ENCODE measurements around the gene TTLL9. TPM values are rescaled to one million over a fixed set of nuclear protein-coding genes. Genes with fewer than 3 reads are reported as not detected.

Gene TTLL9
- total RNA-seq, 1 experiment from 2014 or later: not detected

DNA sequence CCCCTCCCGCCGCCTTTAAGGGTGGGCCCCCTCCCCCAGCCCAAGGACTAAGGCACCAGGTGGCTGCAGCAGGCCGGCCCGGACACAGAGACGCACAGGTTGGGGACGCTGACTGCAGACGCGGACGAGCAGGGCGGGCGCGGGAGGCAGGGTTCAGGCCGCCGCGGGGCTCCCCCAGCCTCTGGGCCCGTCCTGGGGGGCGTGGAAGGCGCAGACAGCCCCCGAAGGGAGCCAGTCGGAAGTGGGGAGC, 9.4 kb upstream of the TTLL9 start:
- no peak for DNase-seq (ENCODE audit: low spot score)
- Histone ChIP-seq H3K36me3 (ENCODE audit: insufficient read depth, low read length, poor library complexity, severe bottlenecking) (no peaks in the 10 kb centered on the region), H3K4me1 (ENCODE audit: insufficient read depth, low read length, poor library complexity, severe bottlenecking) (peaks cover 4% of the 10 kb centered on the region), H3K27ac (ENCODE audit: low read depth, low read length, poor library complexity, severe bottlenecking) (no peak overlapping the region), H3K27me3 (replicated peaks; ENCODE audit: insufficient read depth, low read depth, low read length, poor library complexity) (peaks cover 47% of the 10 kb centered on the region), H3K4me3 (ENCODE audit: low read depth, low read length, poor library complexity, severe bottlenecking) (peak overlapping the region; percentile 52), H3K9me3 (ENCODE audit: low read depth, low read length, poor library complexity, severe bottlenecking) (no peaks in the 10 kb centered on the region)
- intact Hi-C loops (cut with micrococcal nuclease; ENCODE audit: unreplicated experiment): no loop called here
- TF ChIP-seq, protein P1, sequence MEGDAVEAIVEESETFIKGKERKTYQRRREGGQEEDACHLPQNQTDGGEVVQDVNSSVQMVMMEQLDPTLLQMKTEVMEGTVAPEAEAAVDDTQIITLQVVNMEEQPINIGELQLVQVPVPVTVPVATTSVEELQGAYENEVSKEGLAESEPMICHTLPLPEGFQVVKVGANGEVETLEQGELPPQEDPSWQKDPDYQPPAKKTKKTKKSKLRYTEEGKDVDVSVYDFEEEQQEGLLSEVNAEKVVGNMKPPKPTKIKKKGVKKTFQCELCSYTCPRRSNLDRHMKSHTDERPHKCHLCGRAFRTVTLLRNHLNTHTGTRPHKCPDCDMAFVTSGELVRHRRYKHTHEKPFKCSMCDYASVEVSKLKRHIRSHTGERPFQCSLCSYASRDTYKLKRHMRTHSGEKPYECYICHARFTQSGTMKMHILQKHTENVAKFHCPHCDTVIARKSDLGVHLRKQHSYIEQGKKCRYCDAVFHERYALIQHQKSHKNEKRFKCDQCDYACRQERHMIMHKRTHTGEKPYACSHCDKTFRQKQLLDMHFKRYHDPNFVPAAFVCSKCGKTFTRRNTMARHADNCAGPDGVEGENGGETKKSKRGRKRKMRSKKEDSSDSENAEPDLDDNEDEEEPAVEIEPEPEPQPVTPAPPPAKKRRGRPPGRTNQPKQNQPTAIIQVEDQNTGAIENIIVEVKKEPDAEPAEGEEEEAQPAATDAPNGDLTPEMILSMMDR (conservative IDR thresholded peaks at IDR 0.05; ENCODE audit: low read depth, low read length): no peak
- peak; percentile 49 for TF ChIP-seq EZH2 (IDR thresholded peaks at IDR 0.05; ENCODE audit: borderline replicate concordance, low read depth, low read length, poor library complexity, severe bottlenecking)
- ChIA-PET CTCF (no interaction called here), POLR2A (ENCODE audit: low non-redundant PET) (no interaction called here)
- BruUV-seq (replicated peaks): no TSS peak

DNA sequence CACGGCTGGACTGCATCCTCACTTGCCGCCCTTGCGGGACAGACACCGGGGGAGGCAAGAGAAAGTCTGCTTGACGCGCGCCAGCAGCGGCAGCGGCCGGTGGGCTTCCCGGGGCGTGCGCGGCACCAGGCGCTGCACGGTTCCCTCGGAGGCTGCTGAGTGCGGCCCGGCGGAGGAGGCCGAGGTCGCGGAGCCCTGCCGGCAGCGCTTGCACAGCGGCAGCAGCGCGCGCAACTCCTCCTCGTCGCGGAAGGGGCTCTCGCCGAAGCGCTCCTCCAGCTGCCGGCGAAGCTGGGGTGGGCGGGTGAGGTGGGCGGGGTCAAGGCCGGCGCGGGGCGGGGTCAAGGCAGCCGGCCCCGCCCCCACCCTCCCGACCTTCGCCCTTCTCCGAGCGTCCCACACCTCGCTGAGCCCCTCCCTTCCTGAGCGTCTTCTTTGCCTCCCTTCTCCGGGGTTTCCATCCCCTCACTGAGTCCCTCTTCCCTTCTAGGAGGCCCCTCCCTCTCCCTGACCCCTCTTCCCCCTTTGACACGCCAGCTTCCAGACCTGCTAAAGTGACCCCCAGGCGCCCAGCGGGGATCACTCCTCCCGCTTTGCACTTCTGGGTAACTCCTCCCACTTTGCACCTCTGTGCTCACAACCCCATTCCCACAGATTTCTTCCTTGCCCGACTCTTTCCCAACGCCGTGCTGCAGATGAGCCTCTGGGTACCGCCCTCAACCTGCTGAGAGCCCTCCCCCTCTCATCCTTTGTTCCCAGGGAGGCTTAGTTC, 8.9 kb upstream of the TTLL9 start:
- DNase-seq (ENCODE audit: low spot score): peak; percentile 76
- POLR2A ChIA-PET (ENCODE audit: low non-redundant PET): no interaction called here

DNA sequence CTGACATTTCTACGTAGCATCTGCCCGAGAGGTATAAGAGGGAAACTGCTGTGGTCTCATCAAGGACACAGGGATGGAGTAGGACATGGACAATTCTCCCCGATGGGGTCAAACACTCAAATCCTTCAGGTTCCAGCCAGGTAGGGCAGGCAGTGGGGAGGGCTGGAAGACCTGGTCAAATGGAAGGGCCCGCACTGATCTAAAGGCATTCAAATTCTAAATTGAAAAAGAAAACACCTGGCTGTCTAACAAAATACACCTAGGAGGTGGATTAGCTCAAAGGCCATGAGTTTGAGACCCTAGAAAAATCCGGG, 8.3 kb upstream of the TTLL9 start:
- H3K27me3 ChIP-seq (replicated peaks; ENCODE audit: insufficient read depth, low read depth, low read length, poor library complexity): peaks cover 47% of the 10 kb centered on the region
- intact Hi-C loops (cut with micrococcal nuclease; ENCODE audit: unreplicated experiment): no loop called here
- ChIA-PET CTCF (no interaction called here), POLR2A (ENCODE audit: low non-redundant PET) (interaction anchor here (0.7 kb wide), 1 partner anchor 12 kb away, joined by 3 read pairs; no protein-coding TSS in a partner anchor)
- no peak overlapping the region for H3K4me3 ChIP-seq (ENCODE audit: low read depth, low read length, poor library complexity, severe bottlenecking)
- DNase-seq (ENCODE audit: low spot score): no peak
- peaks cover 4% of the 10 kb centered on the region for H3K4me1 ChIP-seq (ENCODE audit: insufficient read depth, low read length, poor library complexity, severe bottlenecking)
- TF ChIP-seq, protein P1 (conservative IDR thresholded peaks at IDR 0.05; ENCODE audit: low read depth, low read length): no peak
- no peak for TF ChIP-seq EZH2 (IDR thresholded peaks at IDR 0.05; ENCODE audit: borderline replicate concordance, low read depth, low read length, poor library complexity, severe bottlenecking)
- no TSS peak for BruUV-seq (replicated peaks)
- H3K27ac ChIP-seq (ENCODE audit: low read depth, low read length, poor library complexity, severe bottlenecking): no peak overlapping the region
- no peaks in the 10 kb centered on the region for H3K36me3 ChIP-seq (ENCODE audit: insufficient read depth, low read length, poor library complexity, severe bottlenecking)
- no peaks in the 10 kb centered on the region for H3K9me3 ChIP-seq (ENCODE audit: low read depth, low read length, poor library complexity, severe bottlenecking)

More for the DNA sequence above, 8.9 kb upstream of the TTLL9 start:
- intact Hi-C loops (cut with micrococcal nuclease; ENCODE audit: unreplicated experiment): no loop called here
- H3K9me3 ChIP-seq (ENCODE audit: low read depth, low read length, poor library complexity, severe bottlenecking): no peaks in the 10 kb centered on the region
- TF ChIP-seq, protein P1 (conservative IDR thresholded peaks at IDR 0.05; ENCODE audit: low read depth, low read length): no peak
- TF ChIP-seq EZH2 (IDR thresholded peaks at IDR 0.05; ENCODE audit: borderline replicate concordance, low read depth, low read length, poor library complexity, severe bottlenecking): no peak
- H3K4me3 ChIP-seq (ENCODE audit: low read depth, low read length, poor library complexity, severe bottlenecking): peak overlapping the region; percentile 52
- peaks cover 4% of the 10 kb centered on the region for H3K4me1 ChIP-seq (ENCODE audit: insufficient read depth, low read length, poor library complexity, severe bottlenecking)
- H3K27ac ChIP-seq (ENCODE audit: low read depth, low read length, poor library complexity, severe bottlenecking): no peak overlapping the region
- H3K36me3 ChIP-seq (ENCODE audit: insufficient read depth, low read length, poor library complexity, severe bottlenecking): no peaks in the 10 kb centered on the region
- peaks cover 47% of the 10 kb centered on the region for H3K27me3 ChIP-seq (replicated peaks; ENCODE audit: insufficient read depth, low read depth, low read length, poor library complexity)
- no TSS peak for BruUV-seq (replicated peaks)
- CTCF ChIA-PET: no interaction called here
